Neuron (in vitro differentiated cells): Measurements from ENCODE around the gene NLGN4X.

ENCODE experiments used
- H2AFZ ChIP-seq: one replicate; pipeline ENCODE4 v1.6.1; 2013; ENCODE audit warnings: low read depth, mild to moderate bottlenecking, inconsistent platforms, low read length, moderate library complexity
- H3K27me3 ChIP-seq: one replicate; pipeline ENCODE4 v1.6.1; 2013; ENCODE audit warnings: low read length; ENCODE audit not compliant: insufficient read depth
- H3K36me3 ChIP-seq: one replicate; pipeline ENCODE4 v1.6.1; 2013; ENCODE audit warnings: low read length; ENCODE audit not compliant: insufficient read depth
- H3K4me1 ChIP-seq: one replicate; pipeline ENCODE4 v1.6.1; 2013; ENCODE audit warnings: low read length; ENCODE audit not compliant: insufficient read depth
- H3K4me3 ChIP-seq: 2 replicates; pipeline ENCODE4 v1.5.1; 2013; ENCODE audit warnings: mild to moderate bottlenecking, low read length, moderate library complexity
- H3K9me3 ChIP-seq: one replicate; pipeline ENCODE4 v1.6.1; 2013; ENCODE audit warnings: low read length

NLGN4X gene

DNA sequence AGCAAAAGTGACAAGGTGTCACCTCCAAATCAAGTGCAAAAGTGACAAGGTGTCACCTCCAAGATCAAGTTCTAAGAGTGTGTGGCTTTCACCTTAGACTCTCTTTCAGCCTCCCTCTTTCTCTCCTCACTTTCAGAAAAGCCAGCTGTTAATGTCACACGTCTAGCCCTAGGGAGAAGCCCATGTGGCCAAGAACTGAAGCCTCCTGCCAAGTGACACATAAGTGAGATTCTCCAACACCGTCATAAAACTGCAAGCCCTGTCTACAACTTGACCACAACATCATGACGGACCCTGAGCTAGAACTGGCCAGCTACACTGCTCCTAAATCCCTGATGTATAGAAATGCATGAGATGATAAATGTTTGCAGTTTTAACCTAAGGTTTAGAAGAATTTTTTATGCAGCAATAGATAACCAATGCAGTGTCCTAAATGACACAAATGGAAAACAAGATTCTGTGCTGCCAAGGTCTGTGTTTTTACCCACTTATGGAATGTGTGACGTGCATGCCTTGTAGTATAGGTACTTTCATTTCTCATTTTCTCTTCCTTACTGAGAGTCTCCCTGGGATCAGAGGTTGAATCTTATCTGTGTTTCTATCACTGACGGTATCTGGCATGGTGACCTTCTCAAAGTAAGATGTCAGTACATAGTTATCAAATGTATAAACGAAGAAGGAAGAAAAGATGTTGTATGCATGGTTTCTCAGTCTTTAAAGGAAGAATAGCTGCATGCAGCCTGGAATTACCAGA, 25.0 kb downstream of the NLGN4X start:
- H3K4me1 ChIP-seq = no peaks in the 10 kb centered on the region
- H3K27me3 ChIP-seq = no peaks in the 10 kb centered on the region

GRCh38 chrX:6199486-6199885, 29.2 kb downstream of the NLGN4X start:
- no peaks in the 10 kb centered on the region for H3K36me3 ChIP-seq
- peaks cover 1% of the 10 kb centered on the region for H3K9me3 ChIP-seq
- H3K27me3 ChIP-seq = no peaks in the 10 kb centered on the region
- no peak overlapping the region for H3K4me3 ChIP-seq
- no peaks in the 10 kb centered on the region for H3K4me1 ChIP-seq
- no peak overlapping the region for H2AFZ ChIP-seq

More for the DNA sequence above, 25.0 kb downstream of the NLGN4X start:
- Histone ChIP-seq H3K9me3 (no peaks in the 10 kb centered on the region), H3K36me3 (no peaks in the 10 kb centered on the region), H2AFZ (no peak overlapping the region), H3K4me3 (no peak overlapping the region)

DNA sequence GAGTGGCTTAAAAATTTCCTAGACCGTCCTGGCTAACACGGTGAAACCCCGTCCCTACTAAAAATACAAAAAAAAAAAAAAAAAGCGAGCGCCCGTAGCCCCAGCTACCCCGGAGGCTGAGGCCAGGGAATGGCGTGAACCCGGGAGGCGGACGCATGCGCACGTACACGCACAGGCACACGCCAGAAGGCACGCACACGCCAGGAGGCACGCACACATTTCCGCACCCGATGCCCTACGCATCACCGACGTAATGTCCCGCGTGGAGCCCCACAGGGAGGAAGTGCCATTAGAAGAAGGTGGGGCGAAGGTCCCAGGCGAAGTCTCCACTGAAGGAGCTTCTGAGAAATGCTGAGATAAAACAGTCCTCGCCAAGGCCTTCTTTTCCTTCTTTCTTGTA, 41.4 kb downstream of the NLGN4X start:
- Histone ChIP-seq H3K9me3 (peaks cover 3% of the 10 kb centered on the region), H3K27me3 (no peaks in the 10 kb centered on the region)

GRCh38 chrX:6184900-6185515, 43.7 kb downstream of the NLGN4X start:
- Histone ChIP-seq H3K4me3 (no peak overlapping the region), H3K36me3 (no peaks in the 10 kb centered on the region), H3K9me3 (peaks cover 3% of the 10 kb centered on the region), H3K4me1 (peaks cover 3% of the 10 kb centered on the region), H3K27me3 (no peaks in the 10 kb centered on the region), H2AFZ (no peak overlapping the region)

More for the DNA sequence above, 41.4 kb downstream of the NLGN4X start:
- Histone ChIP-seq H3K4me1 (peaks cover 3% of the 10 kb centered on the region), H3K36me3 (peaks cover under 1% of the 10 kb centered on the region), H2AFZ (no peak overlapping the region), H3K4me3 (no peak overlapping the region)

DNA sequence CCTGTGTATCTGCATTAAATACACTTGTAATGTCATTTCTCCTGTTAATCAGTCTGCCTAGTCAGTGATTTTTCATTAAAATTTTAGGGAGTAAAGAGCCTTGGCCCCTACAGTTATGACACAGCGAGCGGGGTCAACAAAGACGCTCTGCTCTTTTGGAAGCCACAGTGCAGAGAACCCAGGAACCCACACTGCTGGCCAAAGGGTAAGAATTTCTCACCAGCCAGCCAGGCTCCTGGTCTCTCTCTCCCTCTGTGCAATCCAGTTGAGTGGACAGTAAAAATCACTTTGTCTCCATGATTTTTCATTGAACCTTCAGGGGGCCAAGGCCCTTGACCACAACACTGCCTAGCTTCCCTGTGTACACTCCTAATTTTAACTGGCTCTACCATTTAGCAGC, 52.8 kb downstream of the NLGN4X start:
- H3K4me3 ChIP-seq = no peak overlapping the region
- no peaks in the 10 kb centered on the region for H3K9me3 ChIP-seq
- H3K4me1 ChIP-seq = peaks cover 2% of the 10 kb centered on the region
- no peaks in the 10 kb centered on the region for H3K27me3 ChIP-seq
- H2AFZ ChIP-seq = no peak overlapping the region
- H3K36me3 ChIP-seq = no peaks in the 10 kb centered on the region

DNA sequence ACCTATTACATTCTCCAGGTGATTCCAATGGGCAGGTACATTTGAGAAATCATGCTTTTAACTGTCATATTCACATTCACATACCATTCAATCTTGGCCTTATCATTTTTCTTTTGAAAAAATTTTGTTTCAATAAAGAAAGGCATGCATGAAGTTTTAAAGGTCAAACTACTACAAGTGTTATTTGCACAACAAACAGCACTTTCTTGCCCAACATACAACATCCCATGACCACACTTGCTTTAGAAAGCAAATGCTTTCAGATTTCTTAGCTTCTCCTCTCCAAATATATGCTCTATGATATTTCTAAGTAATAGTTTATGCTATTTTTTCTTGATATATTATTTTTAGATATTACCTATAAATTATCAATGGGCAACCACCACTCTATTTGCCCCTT, 58.2 kb downstream of the NLGN4X start:
- Histone ChIP-seq H3K4me1 (peaks cover 2% of the 10 kb centered on the region), H3K9me3 (no peaks in the 10 kb centered on the region), H3K4me3 (no peak overlapping the region), H3K36me3 (no peaks in the 10 kb centered on the region), H3K27me3 (no peaks in the 10 kb centered on the region), H2AFZ (no peak overlapping the region)

GRCh38 chrX:6169407-6169806, 59.3 kb downstream of the NLGN4X start:
- Histone ChIP-seq H2AFZ (no peak overlapping the region), H3K36me3 (no peaks in the 10 kb centered on the region), H3K27me3 (no peaks in the 10 kb centered on the region), H3K9me3 (no peaks in the 10 kb centered on the region), H3K4me1 (peaks cover 2% of the 10 kb centered on the region), H3K4me3 (no peak overlapping the region)

DNA sequence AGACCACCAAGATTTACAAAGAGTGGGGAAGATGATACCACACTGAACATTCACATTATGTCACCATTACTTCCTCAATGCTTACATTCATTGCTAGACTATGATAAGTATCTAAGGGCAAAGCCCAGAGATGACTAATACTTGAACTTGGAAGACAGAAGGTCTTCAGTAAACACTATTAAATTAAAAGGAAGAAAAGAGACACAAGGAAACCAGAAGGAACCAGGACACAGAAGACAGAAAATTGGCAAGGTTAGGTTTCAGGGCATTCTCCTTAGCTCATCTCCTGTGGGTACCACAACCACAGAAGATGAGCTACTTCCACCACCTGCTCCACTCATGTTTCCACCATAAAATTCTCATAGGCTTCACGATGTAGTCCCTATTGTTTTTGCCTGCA, 64.9 kb downstream of the NLGN4X start:
- no peaks in the 10 kb centered on the region for H3K27me3 ChIP-seq
- H3K4me1 ChIP-seq = no peaks in the 10 kb centered on the region
- no peak overlapping the region for H3K4me3 ChIP-seq
- no peak overlapping the region for H2AFZ ChIP-seq
- no peaks in the 10 kb centered on the region for H3K9me3 ChIP-seq
- H3K36me3 ChIP-seq = no peaks in the 10 kb centered on the region

GRCh38 chrX:6159468-6159867, 69.2 kb downstream of the NLGN4X start:
- Histone ChIP-seq H3K27me3 (no peaks in the 10 kb centered on the region), H3K4me1 (no peaks in the 10 kb centered on the region), H3K9me3 (no peaks in the 10 kb centered on the region), H3K4me3 (no peak overlapping the region), H2AFZ (no peak overlapping the region), H3K36me3 (no peaks in the 10 kb centered on the region)

GRCh38 chrX:6151971-6152370, 76.7 kb downstream of the NLGN4X start:
- H3K4me1 ChIP-seq = peaks cover 20% of the 10 kb centered on the region
- no peak overlapping the region for H3K4me3 ChIP-seq
- no peaks in the 10 kb centered on the region for H3K27me3 ChIP-seq
- no peaks in the 10 kb centered on the region for H3K36me3 ChIP-seq
- no peak overlapping the region for H2AFZ ChIP-seq
- H3K9me3 ChIP-seq = no peaks in the 10 kb centered on the region

DNA sequence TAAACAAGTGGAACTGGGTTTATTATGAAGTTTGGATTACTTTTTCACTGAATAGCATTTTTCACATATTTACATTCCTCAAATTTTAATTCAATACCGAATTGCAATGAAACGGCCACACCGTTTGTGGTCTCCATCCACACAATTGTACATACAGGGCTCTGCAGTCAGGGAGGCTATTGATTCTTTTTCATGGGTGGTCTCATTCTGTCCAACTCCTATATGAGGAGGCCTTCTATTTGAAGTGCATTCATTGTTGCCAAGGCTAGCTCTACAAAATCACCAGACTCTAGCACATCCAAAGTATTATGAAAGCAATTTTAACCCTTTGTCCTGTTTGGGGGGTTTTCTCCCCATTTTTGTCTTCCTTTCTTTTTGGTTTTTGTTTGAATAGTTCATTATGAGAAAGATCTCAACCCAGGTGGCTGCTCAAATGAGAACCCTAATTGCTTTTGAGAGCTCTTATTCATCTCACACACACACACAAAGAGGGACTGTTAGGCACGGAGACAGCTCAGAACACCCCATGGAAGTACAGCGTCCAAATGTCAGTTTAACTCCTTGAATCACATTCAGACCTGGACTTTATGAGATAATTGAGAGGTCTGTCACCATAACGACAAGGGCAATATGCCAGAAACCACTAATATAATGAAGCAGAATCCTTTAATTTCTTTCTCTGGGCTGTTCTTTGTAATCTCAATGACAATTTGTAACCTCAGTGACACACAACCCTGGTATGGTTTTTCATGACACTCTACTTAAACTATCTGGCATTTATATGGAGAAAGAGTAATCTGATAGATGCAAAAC, 79.4 kb downstream of the NLGN4X start:
- H3K4me3 ChIP-seq = no peak overlapping the region
- H3K9me3 ChIP-seq = no peaks in the 10 kb centered on the region
- no peaks in the 10 kb centered on the region for H3K27me3 ChIP-seq
- no peak overlapping the region for H2AFZ ChIP-seq
- H3K36me3 ChIP-seq = peaks cover 2% of the 10 kb centered on the region
- peaks cover 20% of the 10 kb centered on the region for H3K4me1 ChIP-seq

- Histone ChIP-seq H3K4me1 (no peaks in the 10 kb centered on the region), H3K36me3 (no peaks in the 10 kb centered on the region), H2AFZ (no peak overlapping the region), H3K27me3 (no peaks in the 10 kb centered on the region), H3K9me3 (peaks cover 2% of the 10 kb centered on the region), H3K4me3 (no peak overlapping the region)
Observed at GRCh38 chrX:6134255-6134654, 94.4 kb downstream of the NLGN4X start.

GRCh38 chrX:6132970-6133369, 95.7 kb downstream of the NLGN4X start:
- Histone ChIP-seq H2AFZ (no peak overlapping the region), H3K4me1 (no peaks in the 10 kb centered on the region), H3K27me3 (no peaks in the 10 kb centered on the region), H3K4me3 (no peak overlapping the region), H3K36me3 (no peaks in the 10 kb centered on the region), H3K9me3 (peaks cover 2% of the 10 kb centered on the region)
